HG03139 (cell line): ENCODE data around the gene FBXW4.
"Not testable (repeated sequence)": the region's sequence is repeated elsewhere in the genome, so short reads cannot be mapped to it uniquely, and the experiment has no call there.

ENCODE experiments used
- ATAC-seq: cut with Tn5 transposase; IDR thresholded peaks from one replicate; pipeline ENCODE4 v1.9.1; 2021; ENCODE audit not compliant: unreplicated experiment

FBXW4 gene

GRCh38 chr10:101656890-101657289 lies 38.1 kb downstream of the FBXW4 start:
- ATAC-seq: no peak

DNA sequence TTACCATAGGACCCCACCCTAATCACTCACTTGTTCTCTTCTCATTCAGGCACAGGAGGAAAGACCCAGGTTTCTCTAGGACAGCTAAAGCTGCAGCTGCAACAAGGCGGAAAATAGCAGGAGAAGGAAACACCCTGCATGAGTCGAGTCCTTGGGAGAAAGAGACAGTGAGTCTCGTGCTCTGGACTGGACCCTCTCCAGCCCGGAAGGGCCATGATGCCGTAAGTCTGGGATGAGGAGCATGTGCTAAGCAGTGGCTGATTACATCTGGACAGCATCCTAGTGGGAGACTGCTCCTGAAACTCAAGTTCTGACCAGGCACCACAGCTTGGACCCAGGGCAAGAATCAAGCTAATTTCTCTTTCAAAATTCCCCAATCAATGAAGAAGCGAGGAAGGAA lies 39.4 kb downstream of the FBXW4 start:
- ATAC-seq: no peak

DNA sequence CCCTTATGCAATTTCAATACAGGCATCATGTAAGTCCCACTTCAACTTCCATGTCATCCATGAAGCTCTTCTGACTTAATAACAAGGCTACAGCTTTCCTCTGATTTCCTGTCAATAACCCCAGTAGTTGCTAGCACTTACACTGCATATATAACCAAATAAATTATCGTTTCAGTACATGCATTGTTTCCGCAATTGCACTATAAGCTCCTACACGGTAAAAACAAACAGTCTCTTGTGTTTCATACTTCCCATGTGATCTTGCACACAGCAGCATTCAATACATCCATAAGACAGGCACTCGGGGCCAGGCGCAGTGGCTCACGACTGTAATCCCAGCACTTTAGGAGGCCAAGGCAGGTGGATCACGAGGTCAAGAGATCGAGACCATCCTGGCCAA lies 41.4 kb downstream of the FBXW4 start:
- no peak for ATAC-seq

GRCh38 chr10:101651336-101651735 lies 43.6 kb downstream of the FBXW4 start:
- no peak for ATAC-seq

DNA sequence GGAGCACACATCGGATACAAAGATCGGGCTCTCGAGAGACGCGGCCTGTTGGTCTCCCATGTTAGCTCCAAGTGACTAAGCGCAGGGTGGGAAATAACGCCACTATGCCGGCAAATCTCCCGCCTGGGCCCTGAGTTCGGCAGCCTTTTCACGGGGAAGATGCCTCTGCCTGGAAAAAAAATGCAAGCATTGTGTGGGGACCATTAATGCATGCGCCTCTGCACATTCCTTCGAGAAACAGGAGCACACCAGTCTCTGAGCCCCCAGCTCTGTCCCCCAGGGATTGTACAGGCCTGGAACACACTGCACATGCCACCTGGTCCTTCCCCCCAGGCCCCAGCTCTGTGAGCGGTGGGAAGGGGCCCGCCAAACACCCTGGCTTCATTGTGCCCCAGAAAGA lies 44.1 kb downstream of the FBXW4 start:
- ATAC-seq: no peak

- ATAC-seq: no peak
Measured at GRCh38 chr10:101649525-101650085, 45.4 kb downstream of the FBXW4 start.

DNA sequence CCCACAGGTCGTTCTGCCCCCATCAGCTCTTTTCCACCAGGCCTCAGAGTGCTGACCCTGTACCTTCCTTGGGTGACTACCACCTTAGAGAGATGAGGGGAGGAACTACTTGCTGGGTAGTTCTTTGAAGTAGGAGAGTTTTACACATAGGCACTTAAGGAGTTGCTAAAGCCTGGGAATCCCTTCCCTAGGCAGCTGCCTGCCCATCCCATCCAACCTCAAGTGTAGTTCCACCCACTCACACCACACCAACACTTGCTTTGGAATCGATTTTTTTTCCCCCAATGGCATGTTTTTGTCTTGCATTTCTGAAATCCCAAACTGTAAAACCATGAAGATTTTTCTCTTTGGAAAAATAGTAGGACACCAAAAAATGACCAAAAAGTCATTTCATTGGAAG lies 47.7 kb downstream of the FBXW4 start:
- no peak for ATAC-seq

DNA sequence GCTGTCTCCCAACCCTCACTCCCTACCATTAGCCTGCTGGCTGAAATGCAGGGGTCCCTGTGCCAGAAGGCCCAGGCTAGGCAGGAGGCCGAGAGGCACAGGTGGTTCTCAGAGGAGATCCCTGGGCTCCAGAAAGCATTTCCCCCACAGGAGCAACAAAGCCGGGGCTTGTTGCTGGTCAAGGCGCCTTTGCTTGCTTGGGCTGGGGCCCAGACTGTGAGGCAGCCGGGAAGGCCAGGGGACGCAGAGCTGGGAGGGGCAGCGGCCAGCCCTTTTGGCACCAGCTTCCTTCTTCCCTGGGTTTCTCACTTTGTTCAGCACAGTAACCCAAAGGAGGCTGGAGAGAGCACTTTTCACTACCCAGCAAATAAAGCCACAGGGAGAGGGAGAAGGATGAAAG lies 48.6 kb downstream of the FBXW4 start:
- ATAC-seq: no peak

GRCh38 chr10:101645659-101646058 lies 49.3 kb downstream of the FBXW4 start:
- ATAC-seq: no peak

- no peak for ATAC-seq
Measured at GRCh38 chr10:101644002-101644401, 51.0 kb downstream of the FBXW4 start.

- no peak for ATAC-seq
Measured at GRCh38 chr10:101643546-101643945, 51.4 kb downstream of the FBXW4 start.

DNA sequence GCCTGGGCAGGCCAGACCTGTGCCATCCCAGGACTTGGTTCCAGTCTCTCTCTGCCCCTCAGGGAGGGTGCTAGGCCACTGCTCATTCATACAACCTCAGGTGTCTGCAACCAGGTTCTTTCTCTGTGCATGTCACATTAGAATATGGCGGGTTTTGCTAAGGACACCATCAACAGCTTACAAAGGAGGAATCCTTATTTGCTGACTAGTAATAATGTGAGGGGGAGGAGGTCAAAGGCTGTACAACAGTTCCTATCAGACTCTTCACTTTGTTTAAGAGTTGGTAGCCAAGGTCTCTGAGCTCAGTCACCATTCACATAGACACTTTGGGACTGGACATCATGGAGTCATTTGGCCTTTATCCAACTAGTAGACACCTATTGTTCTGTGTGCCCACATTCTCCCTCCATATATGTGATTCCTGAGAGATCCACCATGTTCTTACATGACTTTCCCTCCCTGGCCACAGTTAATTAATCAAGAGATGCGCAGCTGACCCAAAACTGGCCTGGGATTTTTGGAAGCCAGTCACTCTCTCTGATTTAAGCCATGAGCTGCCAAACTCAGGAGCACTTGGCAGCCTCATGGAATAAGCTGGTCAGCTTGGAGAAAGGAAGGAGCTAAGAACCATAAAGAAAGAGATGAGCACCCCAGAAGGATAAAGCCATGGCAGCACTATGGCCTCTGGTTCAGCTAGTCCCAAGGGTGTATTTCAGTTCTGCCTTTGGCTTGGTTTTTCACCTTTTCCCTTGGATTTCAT lies 55.6 kb downstream of the FBXW4 start:
- ATAC-seq: no peak

GRCh38 chr10:101633510-101633909 lies 61.5 kb downstream of the FBXW4 start:
- ATAC-seq: not testable (repeated sequence)

DNA sequence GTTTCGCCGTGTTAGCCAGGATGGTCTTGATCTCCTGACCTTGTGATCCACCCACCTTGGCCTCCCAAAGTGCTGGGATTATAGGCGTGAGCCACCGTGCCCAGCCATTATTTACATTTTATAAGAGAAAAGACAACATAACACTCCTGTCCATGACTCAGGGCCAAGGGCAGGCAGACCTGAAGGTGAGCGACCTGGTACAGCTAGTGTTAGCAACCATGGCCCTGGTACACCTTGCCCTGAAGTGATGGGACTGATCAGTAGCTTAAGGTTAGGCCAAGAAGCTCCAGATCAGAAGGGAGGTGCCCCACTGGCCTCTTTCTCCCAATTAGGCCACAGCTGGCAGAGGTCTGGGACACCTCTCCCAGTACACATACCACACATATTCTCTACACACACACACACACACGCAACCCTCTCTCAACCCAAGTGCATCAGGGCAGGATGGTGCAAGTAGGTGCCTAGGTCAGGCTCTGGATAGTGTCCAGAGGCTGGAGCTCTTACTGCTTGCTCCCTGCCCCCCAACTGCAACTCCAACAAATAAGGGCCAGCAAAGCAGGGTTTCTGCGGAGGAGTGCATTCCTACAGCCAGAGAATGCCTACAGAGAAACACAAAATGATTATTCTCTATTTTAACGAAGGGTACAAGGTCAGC lies 63.0 kb downstream of the FBXW4 start:
- no peak for ATAC-seq

GRCh38 chr10:101630633-101630920 lies 64.4 kb downstream of the FBXW4 start:
- no peak for ATAC-seq

DNA sequence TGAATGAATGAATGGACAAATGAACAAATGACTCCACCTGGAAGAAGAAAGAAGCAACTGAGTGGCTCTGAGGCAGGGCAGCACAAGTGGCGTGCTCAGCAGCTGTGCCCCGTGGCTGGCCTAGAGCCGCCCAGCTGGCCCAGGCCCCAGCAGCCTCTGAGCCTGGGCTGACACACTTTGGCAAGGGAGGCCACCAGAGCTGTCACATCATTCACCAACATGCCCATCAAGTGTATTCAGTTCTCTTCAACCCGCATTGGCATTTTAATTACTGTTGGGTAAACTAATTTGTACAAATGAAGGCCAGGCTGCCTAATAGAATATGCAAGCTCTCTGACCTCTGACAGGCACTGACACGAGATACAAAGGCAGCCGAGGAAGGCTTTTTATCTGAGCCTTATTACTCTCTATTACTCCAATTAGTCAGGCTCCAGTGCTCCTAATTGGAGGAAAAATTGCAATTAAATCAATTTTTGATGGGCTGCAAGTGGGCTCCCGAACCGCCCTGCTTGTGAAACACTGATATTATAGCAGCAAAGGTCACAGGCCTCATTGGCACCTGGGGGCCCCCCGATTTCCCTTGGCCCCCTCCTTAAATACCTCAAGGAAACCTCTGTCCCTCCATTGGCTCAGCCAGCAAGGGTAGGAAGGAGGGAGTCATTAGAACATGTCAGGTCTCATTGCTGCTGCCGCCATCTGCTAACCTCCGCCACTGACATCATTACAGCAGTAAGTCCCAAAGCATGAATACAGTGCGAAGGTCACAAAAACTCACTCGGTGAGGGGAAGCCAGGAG lies 64.9 kb downstream of the FBXW4 start:
- no peak for ATAC-seq

DNA sequence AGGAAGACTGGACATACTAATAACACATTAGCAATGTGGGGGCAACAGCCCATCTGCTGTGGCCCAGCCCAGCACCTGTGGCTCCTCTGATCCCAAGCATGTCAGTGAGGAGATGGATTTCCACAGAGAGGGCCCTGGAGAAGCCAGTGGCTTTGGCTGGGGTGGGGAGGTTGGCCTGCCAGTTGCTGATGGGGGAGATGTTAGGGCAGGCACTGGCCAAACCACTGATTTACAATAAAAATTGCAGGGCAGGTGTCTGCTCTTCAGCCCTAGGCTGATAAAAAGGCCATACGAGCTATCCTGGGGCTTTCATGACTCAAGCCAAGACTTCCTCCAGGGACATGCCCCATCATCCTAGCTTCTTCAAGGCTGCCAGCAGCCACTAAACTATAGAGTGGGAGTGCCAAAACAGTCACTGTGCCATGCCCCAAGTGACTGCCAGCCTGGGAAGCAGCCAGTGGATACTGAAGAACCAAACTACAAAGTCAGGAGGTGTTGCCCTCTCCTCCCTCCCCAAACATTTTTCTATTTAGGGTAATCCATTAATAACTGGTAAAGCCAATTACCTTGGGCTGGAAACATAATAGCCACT lies 69.1 kb downstream of the FBXW4 start:
- ATAC-seq: no peak

DNA sequence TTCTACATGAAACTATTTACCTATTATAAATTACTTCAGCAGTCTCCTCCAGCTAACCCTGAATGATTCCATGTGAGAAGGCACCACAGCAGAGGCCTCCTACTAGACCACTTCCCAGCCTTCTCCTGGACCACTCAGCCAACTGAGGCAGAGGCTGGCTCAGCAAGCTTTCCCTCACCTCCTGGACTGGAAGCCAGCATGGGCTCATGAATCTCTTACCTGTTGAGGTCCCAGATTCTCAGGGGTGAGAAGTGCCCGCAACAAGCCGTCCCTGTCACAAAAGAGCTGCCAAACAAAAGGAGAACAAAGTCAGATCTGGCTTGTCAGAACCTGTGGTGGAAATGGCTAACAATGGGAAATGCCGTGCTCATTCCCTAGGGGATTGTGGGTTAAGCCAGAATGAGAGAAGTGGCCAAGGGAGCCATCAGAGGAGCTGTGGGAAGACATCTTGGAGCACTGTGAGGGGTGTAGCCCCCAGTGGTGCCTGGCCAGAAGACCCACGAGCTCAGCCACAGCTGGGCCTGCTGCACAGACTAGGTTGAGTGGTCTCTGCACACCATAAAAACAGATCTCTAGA lies 70.4 kb downstream of the FBXW4 start:
- no peak for ATAC-seq

DNA sequence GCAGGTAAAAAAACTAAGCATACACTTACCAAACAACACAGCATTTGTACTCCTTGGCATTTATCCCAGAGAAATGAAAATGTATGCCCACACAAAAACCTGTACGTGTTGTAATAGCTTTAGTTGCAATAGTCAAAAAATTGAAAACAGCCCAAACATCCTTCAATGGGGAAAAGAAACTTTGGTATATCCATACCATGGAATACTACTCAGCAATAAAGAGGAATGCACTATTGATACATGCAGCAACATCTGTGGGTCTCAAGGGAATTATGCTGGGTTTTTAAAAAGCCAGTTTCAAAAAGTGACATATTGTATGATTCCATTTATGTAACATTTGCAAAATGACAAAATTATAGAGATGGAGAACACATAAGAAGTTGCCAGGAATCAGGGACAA lies 71.4 kb downstream of the FBXW4 start:
- ATAC-seq: no peak

GRCh38 chr10:101619983-101620382 lies 75.0 kb downstream of the FBXW4 start:
- no peak for ATAC-seq

- no peak for ATAC-seq
Measured at GRCh38 chr10:101618871-101619270, 76.1 kb downstream of the FBXW4 start.
